Measurements from ENCODE around the gene TEPSIN.

- no peak for TF ChIP-seq CTCF (IDR thresholded peaks at IDR 0.05)
- TF ChIP-seq POLR2A (IDR thresholded peaks at IDR 0.05) = no peak
- TF ChIP-seq POLR2AphosphoS5 (IDR thresholded peaks at IDR 0.05) = no peak
- no peak for TF ChIP-seq EP300 (IDR thresholded peaks at IDR 0.05)
Observed at GRCh38 chr17:81190591-81190990, 48.3 kb downstream of the TEPSIN start.

Data from upper lobe of left lung (tissue), 4 donors.